ENCODE results near the gene PRDX3.

DNA sequence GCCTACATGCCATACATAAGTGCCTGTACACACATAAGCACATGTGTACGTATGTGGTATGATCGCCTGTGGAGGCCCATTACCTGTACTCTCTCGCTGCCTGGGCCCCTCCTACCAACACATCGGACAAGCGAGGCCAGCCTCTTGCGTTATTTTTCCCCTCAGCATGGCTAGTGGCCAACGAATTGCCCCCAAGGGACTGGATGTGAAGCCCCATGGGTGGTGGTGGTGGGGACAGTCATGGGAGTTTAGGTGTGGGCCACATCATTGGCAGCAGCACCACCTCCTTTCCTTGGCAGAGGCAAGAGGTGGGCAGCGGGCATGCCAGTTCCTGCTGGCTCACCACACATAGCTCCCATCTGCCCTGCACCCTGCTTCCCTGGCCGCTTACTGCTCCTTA lies 38.8 kb upstream of the PRDX3 start:
- TF ChIP-seq, protein P1, sequence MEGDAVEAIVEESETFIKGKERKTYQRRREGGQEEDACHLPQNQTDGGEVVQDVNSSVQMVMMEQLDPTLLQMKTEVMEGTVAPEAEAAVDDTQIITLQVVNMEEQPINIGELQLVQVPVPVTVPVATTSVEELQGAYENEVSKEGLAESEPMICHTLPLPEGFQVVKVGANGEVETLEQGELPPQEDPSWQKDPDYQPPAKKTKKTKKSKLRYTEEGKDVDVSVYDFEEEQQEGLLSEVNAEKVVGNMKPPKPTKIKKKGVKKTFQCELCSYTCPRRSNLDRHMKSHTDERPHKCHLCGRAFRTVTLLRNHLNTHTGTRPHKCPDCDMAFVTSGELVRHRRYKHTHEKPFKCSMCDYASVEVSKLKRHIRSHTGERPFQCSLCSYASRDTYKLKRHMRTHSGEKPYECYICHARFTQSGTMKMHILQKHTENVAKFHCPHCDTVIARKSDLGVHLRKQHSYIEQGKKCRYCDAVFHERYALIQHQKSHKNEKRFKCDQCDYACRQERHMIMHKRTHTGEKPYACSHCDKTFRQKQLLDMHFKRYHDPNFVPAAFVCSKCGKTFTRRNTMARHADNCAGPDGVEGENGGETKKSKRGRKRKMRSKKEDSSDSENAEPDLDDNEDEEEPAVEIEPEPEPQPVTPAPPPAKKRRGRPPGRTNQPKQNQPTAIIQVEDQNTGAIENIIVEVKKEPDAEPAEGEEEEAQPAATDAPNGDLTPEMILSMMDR (conservative IDR thresholded peaks at IDR 0.05 in 1 of 2, IDR thresholded peaks at IDR 0.05 in 1 of 2; ENCODE audit: extremely low read depth in 1 of 2, insufficient read depth in 1 of 2, low read depth in 1 of 2, low read length in 2 of 2): no peak
- TF ChIP-seq EZH2 (IDR thresholded peaks at IDR 0.05; ENCODE audit: borderline replicate concordance, low read length): no peak
